ENCODE data around the gene TMEM233. TPM values are rescaled to one million over a fixed set of nuclear protein-coding genes. Genes with fewer than 3 reads are reported as not detected.

TMEM233 gene
- total and polyA plus RNA-seq, 9 of the 15 experiments (the other 6 are each of a cell fraction or from before 2014, with no cell fraction given) = 0.04 to 0.17 (median 0.07) TPM; not detected in 2

GRCh38 chr12:119665164-119665929 is 71.8 kb downstream of the TMEM233 start (continued):
- TF ChIP-seq TCFL5 (CRISPR knock-in tag; conservative IDR thresholded peaks at IDR 0.05) (peak; percentile 88), C11orf30 (IDR thresholded peaks at IDR 0.05; ENCODE audit: low read depth) (no peak), ZBTB9 (CRISPR knock-in tag; IDR thresholded peaks at IDR 0.05) (peak; percentile 95), RNF2 (IDR thresholded peaks at IDR 0.05) (peak; percentile 96), PHB2 (IDR thresholded peaks at IDR 0.05; ENCODE audit: low read depth) (peak; percentile 99), NFIX (CRISPR knock-in tag; IDR thresholded peaks at IDR 0.05; ENCODE audit: low read depth) (no peak), ZNF41 (CRISPR knock-in tag; conservative IDR thresholded peaks at IDR 0.05) (peak; percentile 87), ZC3H4 (CRISPR knock-in tag; IDR thresholded peaks at IDR 0.05; ENCODE audit: borderline replicate concordance) (no peak), ZNF395 (CRISPR knock-in tag; IDR thresholded peaks at IDR 0.05) (peak; percentile 99), ZNF717 (CRISPR knock-in tag; IDR thresholded peaks at IDR 0.05) (peak; percentile 65; the same call in 1 of the 2 replicates), ZNF780A (CRISPR knock-in tag; IDR thresholded peaks at IDR 0.05) (0 out of 2 replicates have a peak, but pooled peaks have one; percentile 25), ZBTB8A (IDR thresholded peaks at IDR 0.05; ENCODE audit: partially characterized antibody) (no peak), AFF1 (IDR thresholded peaks at IDR 0.05; ENCODE audit: low read depth in 1 of 2, partially characterized antibody in 2 of 2) (peak; percentile 73 to 97), TSC22D4 (tag; IDR thresholded peaks at IDR 0.05) (no peak), ZNF197 (CRISPR knock-in tag; IDR thresholded peaks at IDR 0.05; ENCODE audit: low read depth) (peak; percentile 98), MAFG (tag; conservative IDR thresholded peaks at IDR 0.05) (peak; percentile 58), HMG20B (CRISPR knock-in tag; IDR thresholded peaks at IDR 0.05) (no peak), AFF4 (CRISPR knock-in tag; IDR thresholded peaks at IDR 0.05) (no peak; the same call in 1 of the 2 replicates)

All from K562 (cell line).